Measurements from ENCODE around the gene SLC9C1. TPM values are rescaled to one million over a fixed set of nuclear protein-coding genes. Genes with fewer than 3 reads are reported as not detected.

SLC9C1 gene
- total RNA-seq, 2 experiments from 2014 or later: not detected

GRCh38 chr3:112128843-112129727 is 164.9 kb downstream of the SLC9C1 start:
- CTCF ChIA-PET: interaction anchor here (0.7 to 4.1 kb wide), 6 partner anchors 8 to 165 kb away, joined by 3 to 29 read pairs (median 4); partner anchors contain the start of gene SLC9C1
- peaks cover 75% of the 10 kb centered on the region for H3K4me1 Mint-ChIP-seq (ENCODE audit: low read depth)
- ATAC-seq (peak; percentile 78), DNase-seq (peak; percentile 66)
- H3K27ac Mint-ChIP-seq: peak overlapping the region; percentile 56
- H3K27me3 Mint-ChIP-seq (ENCODE audit: low read depth): no peaks in the 10 kb centered on the region
- no peaks in the 10 kb centered on the region for H3K9me3 Mint-ChIP-seq (ENCODE audit: insufficient read depth)
- POLR2A ChIA-PET: interaction anchor here (1.2 kb wide), 1 partner anchor 12 kb away, joined by 5 read pairs; no protein-coding TSS in a partner anchor
- H3K36me3 Mint-ChIP-seq (ENCODE audit: low read depth): peaks cover 23% of the 10 kb centered on the region
- H3K4me3 Mint-ChIP-seq: no peak overlapping the region

GRCh38 chr3:112127522-112128494 is 166.2 kb downstream of the SLC9C1 start:
- peak; percentile 20 for ATAC-seq
- ChIA-PET POLR2A (interaction anchor here (1.2 kb wide), 1 partner anchor 11 kb away, joined by 5 read pairs; no protein-coding TSS in a partner anchor), CTCF (interaction anchor here (0.7 to 4.1 kb wide), 8 partner anchors 8 to 165 kb away, joined by 3 to 29 read pairs (median 6); no protein-coding TSS in a partner anchor)
- Mint-ChIP-seq H3K4me3 (peak overlapping the region; percentile 55), H3K27ac (peak overlapping the region; percentile 66), H3K4me1 (ENCODE audit: low read depth) (peaks cover 62% of the 10 kb centered on the region), H3K36me3 (ENCODE audit: low read depth) (peaks cover 33% of the 10 kb centered on the region), H3K9me3 (ENCODE audit: insufficient read depth) (no peaks in the 10 kb centered on the region), H3K27me3 (ENCODE audit: low read depth) (no peaks in the 10 kb centered on the region)
- no peak for DNase-seq

- Mint-ChIP-seq H3K36me3 (ENCODE audit: low read depth) (peaks cover 40% of the 10 kb centered on the region), H3K4me3 (peak overlapping the region; percentile 55), H3K9me3 (ENCODE audit: insufficient read depth) (no peaks in the 10 kb centered on the region), H3K27me3 (ENCODE audit: low read depth) (no peaks in the 10 kb centered on the region), H3K4me1 (ENCODE audit: low read depth) (peaks cover 57% of the 10 kb centered on the region), H3K27ac (no peak overlapping the region)
- no peak for ATAC-seq
- DNase-seq: no peak
- ChIA-PET POLR2A (no interaction called here), CTCF (interaction anchor here (1.6 to 4.1 kb wide), 2 partner anchors 11 to 15 kb away, joined by 9 to 29 read pairs; no protein-coding TSS in a partner anchor)
Observed at GRCh38 chr3:112126511-112126911, 167.5 kb downstream of the SLC9C1 start.

GRCh38 chr3:112124907-112125607 is 169.0 kb downstream of the SLC9C1 start:
- Mint-ChIP-seq H3K4me1 (ENCODE audit: low read depth) (peaks cover 61% of the 10 kb centered on the region), H3K27ac (no peak overlapping the region), H3K9me3 (ENCODE audit: insufficient read depth) (no peaks in the 10 kb centered on the region), H3K36me3 (ENCODE audit: low read depth) (peaks cover 41% of the 10 kb centered on the region), H3K4me3 (no peak overlapping the region), H3K27me3 (ENCODE audit: low read depth) (no peaks in the 10 kb centered on the region)
- DNase-seq: no peak
- POLR2A ChIA-PET: interaction anchor here (0.6 to 1.2 kb wide), 4 partner anchors 8 to 879 kb away, joined by 3 to 5 read pairs (median 4); no protein-coding TSS in a partner anchor
- ATAC-seq: no peak
- CTCF ChIA-PET: interaction anchor here (0.8 to 2.1 kb wide), 4 partner anchors 11 to 406 kb away, joined by 4 to 14 read pairs (median 6); no protein-coding TSS in a partner anchor

- H3K27ac Mint-ChIP-seq: no peak overlapping the region
- H3K36me3 Mint-ChIP-seq (ENCODE audit: low read depth): peaks cover 48% of the 10 kb centered on the region
Observed at GRCh38 chr3:112123548-112123947, 170.5 kb downstream of the SLC9C1 start.

GRCh38 chr3:112122870-112123269 is 171.1 kb downstream of the SLC9C1 start:
- Mint-ChIP-seq H3K9me3 (ENCODE audit: insufficient read depth) (no peaks in the 10 kb centered on the region), H3K4me3 (no peak overlapping the region), H3K4me1 (ENCODE audit: low read depth) (peaks cover 60% of the 10 kb centered on the region), H3K27ac (no peak overlapping the region), H3K36me3 (ENCODE audit: low read depth) (peaks cover 44% of the 10 kb centered on the region), H3K27me3 (ENCODE audit: low read depth) (no peaks in the 10 kb centered on the region)
- ChIA-PET POLR2A (no interaction called here), CTCF (interaction anchor here (1.6 kb wide), 1 partner anchor 11 kb away, joined by 4 read pairs; no protein-coding TSS in a partner anchor)
- DNase-seq: no peak
- ATAC-seq: no peak

More at GRCh38 chr3:112123548-112123947, 170.5 kb downstream of the SLC9C1 start:
- ATAC-seq (no peak), DNase-seq (no peak)
- Mint-ChIP-seq H3K4me3 (no peak overlapping the region), H3K4me1 (ENCODE audit: low read depth) (peaks cover 60% of the 10 kb centered on the region), H3K9me3 (ENCODE audit: insufficient read depth) (no peaks in the 10 kb centered on the region), H3K27me3 (ENCODE audit: low read depth) (no peaks in the 10 kb centered on the region)
- ChIA-PET POLR2A (no interaction called here), CTCF (interaction anchor here (1.6 kb wide), 1 partner anchor 12 kb away, joined by 4 read pairs; no protein-coding TSS in a partner anchor)

GRCh38 chr3:112121577-112122547 is 172.2 kb downstream of the SLC9C1 start:
- H3K27me3 Mint-ChIP-seq (ENCODE audit: low read depth): no peaks in the 10 kb centered on the region
- H3K4me3 Mint-ChIP-seq: no peak overlapping the region
- H3K9me3 Mint-ChIP-seq (ENCODE audit: insufficient read depth): no peaks in the 10 kb centered on the region
- peaks cover 46% of the 10 kb centered on the region for H3K36me3 Mint-ChIP-seq (ENCODE audit: low read depth)
- ChIA-PET CTCF (interaction anchor here (1.0 to 2.1 kb wide), 2 partner anchors 11 to 15 kb away, joined by 5 to 18 read pairs; no protein-coding TSS in a partner anchor), POLR2A (interaction anchor here (0.5 kb wide), 1 partner anchor 211 kb away, joined by 3 read pairs; the partner anchor contains the start of gene CD200)
- ATAC-seq (no peak), DNase-seq (no peak)
- no peak overlapping the region for H3K27ac Mint-ChIP-seq
- H3K4me1 Mint-ChIP-seq (ENCODE audit: low read depth): peaks cover 52% of the 10 kb centered on the region

- no peak for DNase-seq
- CTCF ChIA-PET: interaction anchor here (0.7 to 2.1 kb wide), 4 partner anchors 9 to 17 kb away, joined by 4 to 18 read pairs (median 4); no protein-coding TSS in a partner anchor
- POLR2A ChIA-PET: no interaction called here
- Mint-ChIP-seq H3K4me3 (peak overlapping the region; percentile 59), H3K27ac (peak overlapping the region; percentile 68), H3K9me3 (ENCODE audit: insufficient read depth) (no peaks in the 10 kb centered on the region), H3K4me1 (ENCODE audit: low read depth) (peaks cover 37% of the 10 kb centered on the region), H3K36me3 (ENCODE audit: low read depth) (peaks cover 36% of the 10 kb centered on the region), H3K27me3 (ENCODE audit: low read depth) (no peaks in the 10 kb centered on the region)
- ATAC-seq: peak; percentile 55
Observed at GRCh38 chr3:112119962-112120836, 173.8 kb downstream of the SLC9C1 start.

- ChIA-PET CTCF (interaction anchor here (1.0 to 1.9 kb wide), 5 partner anchors 9 to 413 kb away, joined by 3 to 7 read pairs (median 4); no protein-coding TSS in a partner anchor), POLR2A (interaction anchor here (1.0 to 1.2 kb wide), 2 partner anchors 10 to 15 kb away, joined by 5 to 6 read pairs; partner anchors contain the start of gene GCSAM)
- no peak for DNase-seq
- H3K27ac Mint-ChIP-seq: no peak overlapping the region
- no peaks in the 10 kb centered on the region for H3K9me3 Mint-ChIP-seq (ENCODE audit: insufficient read depth)
- H3K36me3 Mint-ChIP-seq (ENCODE audit: low read depth): peaks cover 22% of the 10 kb centered on the region
- H3K27me3 Mint-ChIP-seq (ENCODE audit: low read depth): no peaks in the 10 kb centered on the region
- H3K4me1 Mint-ChIP-seq (ENCODE audit: low read depth): peaks cover 37% of the 10 kb centered on the region
- ATAC-seq: no peak
- no peak overlapping the region for H3K4me3 Mint-ChIP-seq
Observed at GRCh38 chr3:112117841-112118571, 176.0 kb downstream of the SLC9C1 start.
